HG02623 (cell line): ENCODE data around the gene PRXL2B.

ENCODE experiments used
- ATAC-seq: cut with Tn5 transposase; IDR thresholded peaks from one replicate; pipeline ENCODE4 v1.9.1; 2021; ENCODE audit warnings: moderate library complexity; ENCODE audit not compliant: unreplicated experiment

Gene PRXL2B

GRCh38 chr1:2633366-2633935 lies 46.9 kb downstream of the PRXL2B start:
- ATAC-seq, result no peak

GRCh38 chr1:2633936-2634491 lies 47.4 kb downstream of the PRXL2B start:
- ATAC-seq, result no peak

- no peak for ATAC-seq
These were observed 48.9 kb downstream of the PRXL2B start for GRCh38 chr1:2635361-2636010.

- no peak for ATAC-seq
These were observed 50.2 kb downstream of the PRXL2B start for GRCh38 chr1:2636733-2637132.

- no peak for ATAC-seq
These were observed 51.0 kb downstream of the PRXL2B start for GRCh38 chr1:2637442-2638145.

- ATAC-seq, result no peak
These were observed 52.0 kb downstream of the PRXL2B start for GRCh38 chr1:2638466-2639115.

GRCh38 chr1:2639203-2639602 lies 52.6 kb downstream of the PRXL2B start:
- no peak for ATAC-seq

GRCh38 chr1:2639607-2640521 lies 53.3 kb downstream of the PRXL2B start:
- no peak for ATAC-seq

GRCh38 chr1:2640626-2641025 lies 54.0 kb downstream of the PRXL2B start:
- ATAC-seq, result no peak
